CD8-positive, alpha-beta memory T cell (primary cell): ENCODE results near the gene TMEM123. TPM values are rescaled to one million over a fixed set of nuclear protein-coding genes. Genes with fewer than 3 reads are reported as not detected.

Experiments
- CTCF ChIA-PET: fragments of 350-600 bp; sonication (Branson Sonifier 250); formaldehyde crosslinking; loops from one replicate; lab custom pipeline; 2021; ENCODE audit warnings: antibody characterized with exemption; lab: Charles Lee
- POLR2A ChIA-PET: fragments of 350-600 bp; sonication (Branson Sonifier 250); formaldehyde crosslinking; loops from one replicate; lab custom pipeline; 2021; ENCODE audit warnings: antibody characterized with exemption; lab: Charles Lee
- DNase-seq, 5 donors: peaks; one replicate each; pipeline versions ENCODE4 v3.0.0 to v3.0.0-alpha.2; 2020 to 2022; ENCODE audit warnings: mixed read lengths in 1 of 5
- H3K27ac ChIP-seq: one replicate; pipeline ENCODE4 v1.7.0; 2013; ENCODE audit warnings: low read depth, mild to moderate bottlenecking, low read length, moderate library complexity
- H3K27me3 ChIP-seq: 2 replicates; pipeline ENCODE4 v1.7.0; 2013; ENCODE audit warnings: low read length, mild to moderate bottlenecking; ENCODE audit not compliant: insufficient read depth, poor library complexity, severe bottlenecking
- H3K36me3 ChIP-seq: 2 replicates; pipeline ENCODE4 v1.7.0; 2013; ENCODE audit warnings: mild to moderate bottlenecking, low read length, moderate library complexity; ENCODE audit not compliant: insufficient read depth
- H3K4me1 ChIP-seq: 2 replicates; pipeline ENCODE4 v1.7.0; 2013; ENCODE audit warnings: mild to moderate bottlenecking, low read length, moderate library complexity; ENCODE audit not compliant: insufficient read depth
- H3K4me3 ChIP-seq: 2 replicates; pipeline ENCODE4 v1.7.0; 2013; ENCODE audit warnings: mild to moderate bottlenecking, low read length
- H3K9me3 ChIP-seq: 2 replicates; pipeline ENCODE4 v1.7.0; 2013; ENCODE audit warnings: mild to moderate bottlenecking, low read length
- H3K27ac Mint-ChIP-seq, 8 donors: one replicate each; pipeline ENCODE4 v1.8.0; 2020 to 2021; ENCODE audit warnings: mixed read lengths in 8 of 8, mild to moderate bottlenecking in 6 of 8, inconsistent platforms in 3 of 8, moderate library complexity in 3 of 8
- H3K27me3 Mint-ChIP-seq, 2 donors: one replicate each; pipeline ENCODE4 v1.8.0; 2020 to 2021; ENCODE audit warnings: mixed read lengths in 2 of 2, mild to moderate bottlenecking in 1 of 2, moderate library complexity in 1 of 2
- H3K36me3 Mint-ChIP-seq, 3 donors: one replicate each; pipeline ENCODE4 v1.8.0; 2020 to 2021; ENCODE audit warnings: mixed read lengths in 3 of 3, inconsistent platforms in 1 of 3, mild to moderate bottlenecking in 1 of 3
- H3K4me1 Mint-ChIP-seq, 3 donors: one replicate each; pipeline ENCODE4 v1.8.0; 2020 to 2021; ENCODE audit warnings: mixed read lengths in 3 of 3, inconsistent platforms in 1 of 3, mild to moderate bottlenecking in 1 of 3
- H3K4me3 Mint-ChIP-seq, 7 donors: one replicate each; pipeline ENCODE4 v1.8.0; 2020 to 2021; ENCODE audit warnings: mixed read lengths in 7 of 7, mild to moderate bottlenecking in 6 of 7, moderate library complexity in 4 of 7, inconsistent platforms in 2 of 7
- H3K9me3 Mint-ChIP-seq, 5 donors: one replicate each; pipeline ENCODE4 v1.8.0; 2020 to 2022; ENCODE audit warnings: mixed read lengths in 5 of 5, mild to moderate bottlenecking in 3 of 5, moderate library complexity in 2 of 5, inconsistent platforms in 1 of 5
- polyA plus RNA-seq: library from polyadenylated mRNA; unstranded; fragments of 300-500 nt; fragmentation: Illumina TruSeq; gene quantifications from one replicate; pipeline ENCODE4 v1.2.3, GENCODE V29; 2021
- total RNA-seq, 2 experiments: library from RNA; stranded (reverse); gene quantifications; one replicate each; pipeline ENCODE4 v1.2.3, GENCODE V29; 2021

The TMEM123 gene
- total RNA-seq, result 100 to 1,000 TPM; 257 to 259 TPM
- polyA plus RNA-seq, result 491 TPM

DNA sequence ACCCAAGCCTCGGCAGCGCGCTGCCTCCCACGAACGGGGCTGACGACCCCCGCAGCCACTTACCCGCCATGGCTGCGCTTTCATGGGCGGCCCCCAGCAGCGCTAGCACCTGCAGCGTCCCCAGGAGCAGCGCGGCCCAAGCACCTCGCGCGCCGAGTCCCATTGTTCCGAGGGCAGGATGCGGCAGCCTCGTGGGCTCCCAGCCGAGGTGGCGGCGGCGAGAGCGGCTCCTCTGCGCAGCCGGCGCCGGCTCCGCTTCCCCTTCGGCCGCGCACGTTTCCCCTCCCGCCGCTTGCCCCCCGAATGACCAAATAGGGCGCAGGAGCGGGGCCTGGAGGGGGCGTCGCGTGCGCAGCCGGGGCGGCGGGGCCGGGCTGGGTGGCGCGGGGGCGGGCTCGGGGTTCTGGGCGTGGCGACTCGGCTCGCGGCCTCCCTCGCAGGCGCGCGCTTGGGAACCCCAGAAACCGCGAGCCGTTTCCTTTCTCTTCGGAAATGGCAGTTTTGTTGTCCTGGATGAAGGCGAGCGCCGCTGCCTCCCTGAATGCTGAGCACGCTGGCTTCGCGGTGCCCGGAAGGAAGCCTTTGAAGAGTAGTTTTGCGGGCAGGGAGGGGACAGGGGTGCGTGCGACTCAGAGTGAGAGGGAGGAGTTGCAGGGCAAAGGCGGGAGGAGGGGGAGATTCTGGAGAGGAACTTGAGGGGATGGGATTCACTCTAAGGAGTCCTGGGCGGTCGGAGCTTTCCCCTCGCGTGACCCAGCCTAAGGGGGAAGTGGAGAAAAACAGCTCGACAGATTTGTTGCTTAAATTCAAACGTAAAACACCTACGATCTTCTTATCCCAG lies at the start of gene TMEM123:
TMEM123 (minus strand) TSS at position 305 of the 841 bp plus-strand sequence; CDS start at position 163, 142 bp downstream.
- Histone ChIP-seq H3K27ac (peak within 1 kb of the TSS; percentile 76), H3K27me3 (no peaks in the 10 kb centered on the region), H3K4me1 (peaks cover 52% of the 10 kb centered on the region), H3K36me3 (no peaks in the 10 kb centered on the region), H3K4me3 (peak within 1 kb of the TSS; percentile 72), H3K9me3 (no peaks in the 10 kb centered on the region)
- H3K36me3 Mint-ChIP-seq, result peaks cover 0 to 32% (median 1%) of the 10 kb centered on the region in 3 donors
- ChIA-PET CTCF (interaction anchor here (0.6 to 2.2 kb wide), 23 partner anchors 9 to 164 kb away, joined by 3 to 40 read pairs (median 4); no protein-coding TSS in a partner anchor), POLR2A (interaction anchor here (0.8 to 1.4 kb wide), 5 partner anchors 14 to 134 kb away, joined by 3 to 7 read pairs (median 4); no protein-coding TSS in a partner anchor)
- H3K4me3 Mint-ChIP-seq, result peak within 1 kb of the TSS; percentile 92 to 97 (median 97)
- peak; percentile 81 to 92 (median 88) for DNase-seq
- H3K27ac Mint-ChIP-seq, result peak within 1 kb of the TSS; percentile 91 to 98 (median 96)
- no peaks in the 10 kb centered on the region for H3K27me3 Mint-ChIP-seq
- peaks cover 55 to 81% (median 78%) of the 10 kb centered on the region in 3 donors for H3K4me1 Mint-ChIP-seq
- H3K9me3 Mint-ChIP-seq, result no peaks in the 10 kb centered on the region

DNA sequence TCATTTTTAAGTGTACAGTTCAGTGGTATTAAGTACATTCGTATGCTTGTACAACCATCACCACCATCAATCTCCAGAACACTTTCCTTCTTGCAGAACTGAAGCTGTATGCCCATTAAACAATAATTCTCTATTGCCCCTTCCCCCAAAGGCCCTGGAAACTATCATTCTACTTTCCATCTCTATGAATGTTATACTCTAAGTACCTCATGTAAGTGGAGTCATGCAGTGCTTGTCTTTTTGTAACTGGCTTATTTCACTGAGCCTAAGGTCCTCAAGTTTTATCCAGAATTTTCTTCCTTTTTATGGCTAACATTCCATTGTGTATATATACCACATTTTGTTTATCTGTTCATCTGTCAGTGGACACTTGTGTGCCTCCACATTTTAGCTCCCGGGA lies 48.3 kb upstream of the TMEM123 start:
- DNase-seq, result no peak
- Mint-ChIP-seq H3K27me3 (peaks cover 3 to 15% of the 10 kb centered on the region in 2 donors), H3K27ac (no peak overlapping the region), H3K36me3 (no peaks in the 10 kb centered on the region), H3K9me3 (peaks cover 0 to 2% (median 0%) of the 10 kb centered on the region in 5 donors), H3K4me3 (no peak overlapping the region), H3K4me1 (no peaks in the 10 kb centered on the region)
- H3K27ac ChIP-seq, result no peak overlapping the region
- H3K9me3 ChIP-seq, result no peaks in the 10 kb centered on the region
- H3K4me3 ChIP-seq, result no peak overlapping the region
- ChIA-PET POLR2A (no interaction called here), CTCF (interaction anchor here (1.5 to 2.5 kb wide), 2 partner anchors 113 to 212 kb away, joined by 5 to 10 read pairs; no protein-coding TSS in a partner anchor)
- H3K36me3 ChIP-seq, result no peaks in the 10 kb centered on the region
- no peaks in the 10 kb centered on the region for H3K4me1 ChIP-seq
- no peaks in the 10 kb centered on the region for H3K27me3 ChIP-seq

- no peak for DNase-seq
- H3K9me3 ChIP-seq, result no peaks in the 10 kb centered on the region
- no peak overlapping the region for H3K4me3 ChIP-seq
- H3K27ac ChIP-seq, result no peak overlapping the region
- Mint-ChIP-seq H3K4me3 (no peak overlapping the region), H3K27ac (no peak overlapping the region), H3K27me3 (peaks cover 4 to 24% of the 10 kb centered on the region in 2 donors), H3K4me1 (peaks cover 0 to 6% (median 6%) of the 10 kb centered on the region in 3 donors), H3K9me3 (peaks cover 0 to 2% (median 0%) of the 10 kb centered on the region in 5 donors), H3K36me3 (no peaks in the 10 kb centered on the region)
- H3K27me3 ChIP-seq, result no peaks in the 10 kb centered on the region
- CTCF ChIA-PET, result interaction anchor here (1.0 to 2.5 kb wide), 6 partner anchors 109 to 211 kb away, joined by 3 to 14 read pairs (median 8); no protein-coding TSS in a partner anchor
- H3K36me3 ChIP-seq, result no peaks in the 10 kb centered on the region
- peaks cover 4% of the 10 kb centered on the region for H3K4me1 ChIP-seq
- POLR2A ChIA-PET, result no interaction called here
Observed at GRCh38 chr11:102499931-102500330, 47.4 kb upstream of the TMEM123 start.

DNA sequence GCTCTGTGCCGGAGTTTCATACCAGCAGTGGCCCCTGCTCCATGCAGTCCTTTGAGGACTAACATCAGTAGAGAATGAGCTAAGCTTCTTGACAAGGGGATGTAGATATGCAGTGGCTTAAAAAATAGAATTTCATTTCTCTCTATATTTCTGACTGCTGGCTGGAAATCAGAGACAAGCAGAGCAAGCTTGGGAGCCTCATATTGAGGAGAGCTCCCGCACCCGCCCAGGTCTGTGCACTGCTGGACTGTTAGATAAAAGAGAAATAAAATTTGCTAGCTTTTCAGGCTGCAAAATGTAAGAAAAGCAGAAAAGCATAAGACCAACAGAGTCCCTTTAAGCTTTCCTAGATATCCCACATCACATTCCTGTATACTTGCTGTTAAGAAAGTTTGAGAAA lies 46.6 kb upstream of the TMEM123 start:
- Histone ChIP-seq H3K36me3 (no peaks in the 10 kb centered on the region), H3K4me1 (peaks cover 5% of the 10 kb centered on the region), H3K27me3 (no peaks in the 10 kb centered on the region), H3K27ac (no peak overlapping the region), H3K4me3 (no peak overlapping the region), H3K9me3 (no peaks in the 10 kb centered on the region)
- Mint-ChIP-seq H3K27ac (no peak overlapping the region), H3K9me3 (peaks cover 0 to 2% (median 0%) of the 10 kb centered on the region in 5 donors), H3K27me3 (peaks cover 4 to 25% of the 10 kb centered on the region in 2 donors), H3K36me3 (no peaks in the 10 kb centered on the region), H3K4me1 (peaks cover 0 to 8% (median 6%) of the 10 kb centered on the region in 3 donors), H3K4me3 (no peak overlapping the region)
- ChIA-PET POLR2A (interaction anchor here (0.6 to 0.7 kb wide), 2 partner anchors 48 to 77 kb away, joined by 3 to 5 read pairs; no protein-coding TSS in a partner anchor), CTCF (interaction anchor here (1.0 to 2.5 kb wide), 6 partner anchors 109 to 211 kb away, joined by 3 to 14 read pairs (median 8); no protein-coding TSS in a partner anchor)
- no peak for DNase-seq

DNA sequence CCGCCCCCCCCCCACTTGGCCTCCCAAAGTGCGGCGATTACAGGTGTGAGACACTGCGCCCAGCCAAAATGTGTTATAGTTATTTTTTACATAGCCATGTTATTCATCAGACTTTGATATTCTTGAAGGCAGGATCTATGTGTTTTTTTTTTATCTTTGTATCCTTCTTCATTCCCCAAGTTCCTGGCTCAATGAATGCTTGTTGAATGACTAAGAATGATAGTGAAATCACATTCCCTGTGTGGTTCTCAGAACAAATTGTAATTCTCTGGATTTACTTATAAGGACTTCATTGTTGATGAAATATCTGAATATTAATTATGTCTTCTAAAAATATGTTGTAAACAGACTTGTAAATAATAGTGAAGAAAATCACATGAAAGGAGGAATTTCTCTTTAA lies 44.5 kb upstream of the TMEM123 start:
- Mint-ChIP-seq H3K27ac (no peak overlapping the region), H3K36me3 (no peaks in the 10 kb centered on the region), H3K4me1 (peaks cover 0 to 8% (median 6%) of the 10 kb centered on the region in 3 donors), H3K4me3 (no peak overlapping the region), H3K27me3 (peaks cover 4 to 27% of the 10 kb centered on the region in 2 donors), H3K9me3 (no peaks in the 10 kb centered on the region)
- Histone ChIP-seq H3K27me3 (no peaks in the 10 kb centered on the region), H3K36me3 (no peaks in the 10 kb centered on the region), H3K4me1 (peaks cover 5% of the 10 kb centered on the region), H3K9me3 (no peaks in the 10 kb centered on the region), H3K27ac (no peak overlapping the region), H3K4me3 (no peak overlapping the region)
- no peak for DNase-seq
- POLR2A ChIA-PET, result no interaction called here
- CTCF ChIA-PET, result interaction anchor here (1.2 to 1.8 kb wide), 5 partner anchors 116 to 208 kb away, joined by 3 to 25 read pairs (median 15); no protein-coding TSS in a partner anchor

DNA sequence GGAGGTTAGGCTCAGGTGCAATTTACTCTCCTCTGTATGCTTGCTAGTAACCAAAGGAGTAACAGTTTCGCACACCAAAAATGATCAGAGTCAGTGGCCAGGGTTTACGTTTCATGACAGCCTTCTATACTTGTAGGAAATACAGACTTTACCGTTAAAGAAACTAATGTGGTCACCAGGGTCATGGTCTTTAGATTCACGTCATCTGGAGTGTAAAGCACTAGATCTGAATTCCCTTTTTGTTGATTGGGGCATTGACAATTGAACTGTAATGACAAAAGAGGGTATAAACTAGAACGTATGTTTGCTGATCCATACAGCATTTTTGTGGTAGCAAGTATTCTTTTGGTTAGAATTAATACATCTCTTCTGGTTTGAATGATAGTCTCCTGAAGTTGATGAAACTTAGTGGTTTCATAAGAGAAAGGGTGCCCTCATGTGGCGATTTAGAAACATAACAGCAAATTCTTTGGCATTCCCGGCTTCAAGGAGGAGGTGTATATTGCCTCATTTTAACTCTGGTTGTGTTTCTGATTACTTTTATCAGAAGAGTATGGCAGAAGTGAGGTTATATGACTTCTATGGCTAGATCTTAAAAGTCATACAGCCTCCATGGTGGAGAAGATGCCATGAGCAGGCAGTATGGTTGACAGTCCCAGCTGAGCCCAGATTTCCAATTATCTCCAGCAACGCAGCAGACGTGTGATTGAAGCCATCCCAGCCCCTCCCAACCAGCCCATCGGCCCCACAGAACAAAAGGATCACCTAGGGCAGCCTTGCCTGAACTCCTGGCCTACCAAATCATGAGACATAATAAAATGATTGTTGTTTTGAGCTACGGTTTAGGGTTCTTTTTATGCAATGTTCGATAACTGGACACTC lies 42.8 kb upstream of the TMEM123 start:
- Histone ChIP-seq H3K27ac (no peak overlapping the region), H3K9me3 (no peaks in the 10 kb centered on the region), H3K4me3 (no peak overlapping the region), H3K36me3 (no peaks in the 10 kb centered on the region), H3K27me3 (no peaks in the 10 kb centered on the region), H3K4me1 (peaks cover 5% of the 10 kb centered on the region)
- H3K27me3 Mint-ChIP-seq, result peaks cover 4 to 29% of the 10 kb centered on the region in 2 donors
- H3K27ac Mint-ChIP-seq, result peak overlapping the region in 1 of 8 donors; percentile 23
- H3K4me3 Mint-ChIP-seq, result peak overlapping the region in 1 of 7 donors; percentile 48
- CTCF ChIA-PET, result interaction anchor here (0.7 to 1.8 kb wide), 25 partner anchors 8 to 216 kb away, joined by 3 to 37 read pairs (median 4); partner anchors contain the start of gene BIRC2
- no peaks in the 10 kb centered on the region for H3K9me3 Mint-ChIP-seq
- peaks cover 0 to 8% (median 6%) of the 10 kb centered on the region in 3 donors for H3K4me1 Mint-ChIP-seq
- DNase-seq, result peak in 4 of 5 donors; percentile 8 to 74 (median 61)
- POLR2A ChIA-PET, result no interaction called here
- H3K36me3 Mint-ChIP-seq, result no peaks in the 10 kb centered on the region

DNA sequence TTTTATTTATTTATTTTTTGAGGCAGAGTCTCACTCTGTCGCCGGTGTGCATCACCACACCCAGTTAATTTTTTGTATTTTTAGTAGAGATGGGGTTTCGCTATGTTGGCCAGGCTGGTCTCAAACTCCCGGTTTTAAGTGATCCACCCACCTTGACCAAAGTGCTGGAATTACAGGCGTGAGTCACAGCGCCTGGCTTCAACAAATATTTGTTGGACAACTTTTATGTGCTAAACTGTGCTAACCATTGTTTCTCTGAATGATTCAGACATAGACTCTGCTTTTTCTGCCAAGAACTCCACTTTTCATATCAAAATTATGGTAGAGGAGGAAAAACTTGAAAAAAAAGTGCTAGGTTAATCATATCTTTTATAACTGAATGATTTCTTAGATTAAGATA lies 41.7 kb upstream of the TMEM123 start:
- no peaks in the 10 kb centered on the region for H3K9me3 Mint-ChIP-seq
- POLR2A ChIA-PET, result no interaction called here
- no peaks in the 10 kb centered on the region for H3K27me3 ChIP-seq
- H3K4me3 ChIP-seq, result no peak overlapping the region
- no peak overlapping the region for H3K27ac ChIP-seq
- no peaks in the 10 kb centered on the region for H3K36me3 ChIP-seq
- no peak overlapping the region for H3K4me3 Mint-ChIP-seq
- no peak for DNase-seq
- H3K4me1 ChIP-seq, result peaks cover 5% of the 10 kb centered on the region
- H3K27me3 Mint-ChIP-seq, result peaks cover 4 to 31% of the 10 kb centered on the region in 2 donors
- H3K36me3 Mint-ChIP-seq, result no peaks in the 10 kb centered on the region
- CTCF ChIA-PET, result interaction anchor here (0.7 to 2.5 kb wide), 4 partner anchors 104 to 206 kb away, joined by 3 to 15 read pairs (median 6); no protein-coding TSS in a partner anchor
- peaks cover 0 to 8% (median 6%) of the 10 kb centered on the region in 3 donors for H3K4me1 Mint-ChIP-seq
- H3K9me3 ChIP-seq, result no peaks in the 10 kb centered on the region
- no peak overlapping the region for H3K27ac Mint-ChIP-seq
